ENCODE data around the gene CCND2.
A peak's percentile ranks its signal among the peaks of the same experiment; 100 is the strongest.

Gene CCND2

GRCh38 chr12:4276524-4277204 is 3.1 kb downstream of the CCND2 start:
- peak; percentile 80 to 81 for DNase-seq (ENCODE audit: low read depth in 2 of 2)

GRCh38 chr12:4277205-4277543 is 3.6 kb downstream of the CCND2 start:
- DNase-seq (ENCODE audit: low read depth in 2 of 2) = no peak

DNA sequence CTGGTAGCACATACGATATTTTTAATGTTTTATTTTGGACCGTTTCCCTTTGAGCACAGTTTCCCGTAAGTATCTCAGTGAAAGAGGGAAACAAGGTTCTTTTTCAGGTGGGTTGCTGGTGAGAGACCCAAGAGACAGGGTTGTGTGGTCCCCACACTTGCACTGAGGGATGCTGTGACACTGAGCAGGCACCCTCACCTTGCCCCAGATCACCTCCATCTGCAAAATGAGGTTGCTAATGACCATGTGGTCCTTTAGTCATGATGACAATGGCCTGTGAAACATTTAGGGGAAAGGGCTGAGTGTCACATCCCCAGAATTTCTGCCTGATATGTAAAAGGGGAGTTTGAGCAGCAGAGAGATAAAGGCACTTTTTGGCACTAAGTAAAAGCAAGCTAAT is 4.3 kb downstream of the CCND2 start:
- no peak for DNase-seq (ENCODE audit: low read depth in 2 of 2)

DNA sequence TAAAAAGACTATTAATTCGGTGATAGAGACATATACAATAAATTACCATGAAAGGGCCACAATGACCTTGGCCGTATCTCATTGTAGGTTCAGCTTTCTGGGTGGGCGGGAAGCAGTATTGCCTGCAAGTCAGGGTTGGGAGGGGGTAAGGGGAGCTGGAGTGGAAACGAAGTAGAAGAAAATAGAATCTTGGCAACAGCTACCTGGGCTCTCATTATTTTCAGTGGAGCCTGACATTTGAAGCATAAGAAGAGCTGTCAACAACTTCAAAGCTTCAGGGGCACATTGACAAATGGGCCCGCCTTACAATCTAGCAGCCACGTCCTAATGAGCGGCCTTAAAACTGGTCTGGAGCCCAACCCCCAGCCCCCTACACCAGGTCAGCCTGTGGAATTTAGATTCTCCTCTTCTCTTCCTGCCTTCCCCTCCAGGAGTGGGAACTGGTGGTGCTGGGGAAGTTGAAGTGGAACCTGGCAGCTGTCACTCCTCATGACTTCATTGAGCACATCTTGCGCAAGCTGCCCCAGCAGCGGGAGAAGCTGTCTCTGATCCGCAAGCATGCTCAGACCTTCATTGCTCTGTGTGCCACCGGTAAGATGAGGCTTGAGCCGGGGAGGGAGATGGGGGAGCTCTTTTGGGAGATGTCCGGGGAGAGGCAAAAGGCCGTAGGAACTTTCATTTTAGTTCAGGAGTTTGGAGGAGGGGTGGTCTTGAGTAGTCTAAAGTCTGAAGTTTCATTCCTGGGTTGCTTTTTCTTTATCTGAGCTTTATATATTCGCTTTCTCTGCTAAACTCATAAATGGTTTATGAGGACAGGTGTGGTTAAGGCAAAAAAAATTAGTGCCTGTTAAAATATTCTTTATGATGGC is 5.0 kb downstream of the CCND2 start:
- DNase-seq (ENCODE audit: low read depth in 2 of 2) = no peak

- no peak for DNase-seq (ENCODE audit: low read depth in 2 of 2)
Observed at GRCh38 chr12:4279198-4279690, 5.7 kb downstream of the CCND2 start.

GRCh38 chr12:4280351-4281163 is 7.0 kb downstream of the CCND2 start:
- DNase-seq (ENCODE audit: low read depth in 2 of 2) = no peak

DNA sequence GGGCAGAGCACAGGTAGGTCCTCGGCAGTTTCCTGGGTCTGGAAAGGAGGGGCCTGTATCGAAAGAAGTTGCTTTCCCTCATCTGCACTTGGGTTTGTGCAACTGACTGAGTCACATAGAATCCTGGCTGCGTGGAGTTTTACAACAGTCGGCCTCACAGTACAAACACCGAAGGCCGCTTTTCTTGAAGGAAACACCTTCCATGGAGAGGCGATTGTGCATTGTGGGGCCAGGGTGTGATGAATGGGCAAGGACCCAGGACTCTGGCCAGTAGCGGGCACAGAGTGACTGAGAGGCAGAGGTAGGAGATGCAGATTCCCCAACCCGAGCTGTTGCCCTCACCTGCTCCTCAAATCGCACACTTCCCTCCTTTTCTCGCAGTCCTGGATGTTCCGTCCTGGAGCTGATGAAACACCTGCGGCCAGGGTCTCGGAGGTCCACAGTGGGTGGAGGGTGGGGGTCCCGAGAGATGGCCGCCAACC is 7.7 kb downstream of the CCND2 start:
- no peak for DNase-seq (ENCODE audit: low read depth in 2 of 2)

- no peak for DNase-seq (ENCODE audit: low read depth in 2 of 2)
Observed at GRCh38 chr12:4282103-4282891, 8.7 kb downstream of the CCND2 start.

DNA sequence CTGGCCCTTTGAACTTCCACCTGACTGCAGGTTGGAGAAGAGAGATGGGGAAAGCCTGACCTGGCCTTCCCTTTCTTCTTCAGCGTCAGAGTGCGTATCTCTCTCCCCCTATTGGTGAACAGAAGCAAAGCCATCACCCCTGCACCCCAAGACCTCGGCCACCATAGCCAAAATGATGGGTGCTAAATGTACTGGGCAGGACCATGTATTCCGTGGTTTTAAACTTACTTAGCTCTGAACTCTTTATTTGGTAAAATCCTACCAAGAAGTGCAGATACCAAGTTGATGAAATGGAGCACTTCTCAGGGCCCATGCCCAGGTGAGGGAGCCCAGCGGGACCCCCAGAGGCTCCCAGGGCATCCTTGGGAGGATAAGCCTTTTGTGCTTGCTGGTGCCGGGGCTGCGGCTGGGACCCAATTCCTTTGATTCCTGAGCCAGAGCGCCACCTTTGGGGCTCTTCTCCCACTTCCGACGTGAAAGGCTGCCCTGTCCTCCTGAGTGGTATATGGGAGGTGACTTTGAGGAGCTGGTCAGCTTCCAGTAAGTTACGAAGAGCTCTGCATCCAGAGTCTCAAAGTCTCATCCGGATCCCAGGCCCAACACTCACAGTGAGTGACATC is 9.4 kb downstream of the CCND2 start:
- DNase-seq (ENCODE audit: low read depth in 2 of 2) = no peak

DNA sequence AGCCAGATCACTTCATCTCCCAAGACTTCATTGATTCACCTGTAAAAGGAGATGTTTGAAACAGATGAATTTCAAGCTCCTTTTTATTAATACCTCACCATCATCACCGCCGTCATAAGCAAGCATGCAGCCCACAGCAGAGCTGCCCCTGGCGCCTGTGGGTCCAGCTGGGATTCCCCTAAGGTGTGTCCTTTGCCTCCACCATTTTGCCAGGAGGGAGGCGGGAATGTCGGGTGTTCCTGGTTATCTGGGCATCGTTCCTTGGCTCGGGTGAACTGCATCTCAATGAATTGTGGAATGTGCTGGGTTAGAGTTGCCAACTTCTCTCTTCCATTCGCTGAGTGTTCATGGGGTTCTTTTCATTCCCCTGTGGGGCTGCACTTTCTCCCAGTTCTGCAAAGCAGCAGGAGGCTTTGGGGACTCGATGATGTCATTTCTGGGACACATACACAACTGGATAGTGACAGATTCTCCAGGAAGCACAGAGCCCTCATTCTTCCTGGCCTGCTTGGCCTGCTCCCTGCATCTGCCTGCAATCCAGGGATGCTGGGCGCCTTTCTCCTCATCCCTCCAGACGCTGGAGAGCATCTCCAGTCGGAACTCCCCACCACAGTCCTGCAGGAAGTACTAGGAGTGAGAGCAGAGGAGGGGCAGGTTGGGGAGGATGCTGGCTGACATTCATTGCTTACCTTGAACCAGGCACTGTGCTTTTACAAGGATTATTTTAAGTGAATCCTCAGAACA is 10.1 kb downstream of the CCND2 start:
- no peak for DNase-seq (ENCODE audit: low read depth in 2 of 2)

DNA sequence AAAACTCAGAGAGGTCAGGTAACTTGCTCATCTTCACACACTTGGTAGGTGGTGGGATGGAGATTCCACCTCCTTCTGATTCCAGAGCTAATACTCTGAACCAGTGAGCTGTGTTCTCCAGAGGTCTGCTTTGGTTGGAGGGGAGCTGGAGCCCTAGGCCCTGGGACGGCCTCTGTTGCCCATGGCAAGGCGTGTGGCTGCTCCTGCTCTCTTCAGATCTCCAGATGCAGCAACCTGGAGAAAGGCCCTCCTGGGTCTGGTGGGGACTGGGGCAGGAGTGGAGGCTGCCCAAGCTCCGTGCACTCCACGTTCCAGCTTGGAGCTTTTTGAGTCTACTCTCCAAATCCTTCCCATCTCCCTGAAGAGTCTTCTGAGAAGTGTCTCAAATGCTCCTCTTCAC is 10.7 kb downstream of the CCND2 start:
- no peak for DNase-seq (ENCODE audit: low read depth in 2 of 2)

DNA sequence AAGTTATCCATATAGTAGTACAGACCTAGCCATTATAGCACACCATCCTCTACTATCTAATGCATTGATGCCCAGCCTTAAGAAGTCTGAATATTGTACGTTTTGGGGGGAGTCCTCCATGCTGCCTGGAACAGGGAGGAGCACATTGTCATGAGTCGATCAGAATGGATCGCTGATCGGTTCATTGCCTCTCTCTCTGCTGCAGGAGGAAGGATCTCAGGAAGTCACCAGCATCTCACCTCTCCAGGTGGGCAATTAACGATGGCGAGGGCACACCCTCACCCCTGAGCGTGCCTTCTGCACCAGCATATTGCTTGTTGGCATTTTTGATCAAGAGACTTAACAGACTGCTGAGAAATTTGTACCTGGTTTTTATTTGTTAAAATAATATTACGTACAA is 11.5 kb downstream of the CCND2 start:
- no peak for DNase-seq (ENCODE audit: low read depth in 2 of 2)

DNA sequence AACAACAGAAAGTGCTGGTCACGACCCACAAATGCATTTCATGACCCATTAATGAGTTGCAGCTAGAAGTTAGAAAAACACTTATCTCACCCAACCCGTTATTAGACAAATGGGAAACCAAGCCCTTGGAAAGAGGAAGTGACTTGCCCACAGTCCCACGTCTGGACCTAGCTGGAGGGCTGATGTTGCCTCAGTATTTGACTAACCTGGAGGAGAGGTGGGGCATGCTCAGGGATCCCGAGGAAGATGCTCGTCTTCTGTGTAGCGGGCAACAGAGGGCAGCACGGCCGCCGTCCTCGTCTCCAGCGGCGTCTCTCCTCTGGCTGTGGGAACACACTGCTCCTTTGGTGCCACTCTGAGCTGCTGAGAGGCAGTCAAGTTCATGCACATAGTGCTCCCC is 12.7 kb downstream of the CCND2 start:
- DNase-seq (ENCODE audit: low read depth in 2 of 2) = no peak

- no peak for DNase-seq (ENCODE audit: low read depth in 2 of 2)
Observed at GRCh38 chr12:4286771-4287317, 13.3 kb downstream of the CCND2 start.

- DNase-seq (ENCODE audit: low read depth in 2 of 2) = no peak
Observed at GRCh38 chr12:4287325-4288211, 14.0 kb downstream of the CCND2 start.

DNA sequence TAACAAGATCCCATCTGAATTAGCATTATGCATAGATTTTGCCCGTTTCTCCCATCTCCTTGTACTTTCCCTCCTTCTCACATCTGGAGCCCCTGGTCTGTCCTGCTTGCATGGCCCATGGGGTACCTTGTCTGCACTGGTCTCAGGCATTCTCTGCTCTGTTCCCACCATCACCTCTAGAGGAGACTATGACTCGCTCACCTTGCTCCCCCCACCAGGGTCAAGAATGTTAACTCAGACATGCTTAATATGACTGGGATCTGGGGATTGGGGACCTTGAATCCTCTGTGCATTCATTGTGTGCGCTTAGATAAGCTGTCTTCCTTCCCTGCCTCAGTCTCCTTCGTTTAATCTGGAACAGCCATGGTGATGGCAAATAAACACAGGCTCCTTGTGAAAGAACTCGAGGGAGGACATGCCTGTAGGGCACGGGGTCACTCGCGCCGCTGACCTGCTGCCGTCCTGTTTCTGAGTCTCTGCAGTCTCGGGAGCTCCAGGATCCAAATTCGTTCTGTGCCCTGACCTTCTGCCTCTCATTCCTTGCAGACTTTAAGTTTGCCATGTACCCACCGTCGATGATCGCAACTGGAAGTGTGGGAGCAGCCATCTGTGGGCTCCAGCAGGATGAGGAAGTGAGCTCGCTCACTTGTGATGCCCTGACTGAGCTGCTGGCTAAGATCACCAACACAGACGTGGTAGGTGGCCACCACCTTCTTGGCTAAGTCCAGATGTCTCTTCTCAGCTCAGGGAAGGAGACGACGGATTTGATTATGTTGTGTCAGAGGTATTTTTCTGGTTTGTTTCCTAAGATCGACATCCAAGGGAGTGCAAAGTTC is 15.0 kb downstream of the CCND2 start:
- no peak for DNase-seq (ENCODE audit: low read depth in 2 of 2)

DNA sequence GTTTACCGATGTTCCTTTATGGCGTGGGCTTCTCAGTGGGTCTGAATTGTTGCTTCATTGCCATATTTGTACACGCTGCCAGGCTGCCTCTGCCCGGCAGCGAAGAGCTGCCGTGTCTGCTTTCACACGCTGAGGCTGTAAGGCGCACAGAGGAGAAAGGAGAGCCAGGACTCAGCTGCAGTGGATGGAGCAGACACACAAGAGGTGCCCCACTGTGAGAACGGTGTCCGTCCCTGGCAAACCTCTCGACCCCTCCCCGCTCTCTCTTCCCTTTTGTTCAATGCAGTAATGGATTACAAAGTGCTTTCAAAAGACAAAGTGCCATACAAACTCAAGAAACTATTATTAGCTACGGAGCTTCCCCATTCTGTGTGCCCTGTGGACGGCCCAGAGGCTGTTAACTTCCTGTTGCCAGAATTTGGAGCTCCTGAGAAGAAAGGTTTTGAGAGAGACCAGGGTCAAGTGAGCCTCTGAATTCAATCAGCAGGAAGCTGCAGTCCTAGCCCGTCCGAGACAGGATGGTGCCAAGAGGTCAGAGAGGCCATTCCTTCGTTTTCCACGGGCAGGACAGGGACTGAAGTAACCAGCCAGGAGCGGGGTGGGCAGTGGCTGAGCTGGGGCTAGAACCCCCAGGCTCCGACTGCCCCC is 15.8 kb downstream of the CCND2 start:
- no peak for DNase-seq (ENCODE audit: low read depth in 2 of 2)
